ENCODE data around the gene RPL37A.

RPL37A gene

DNA sequence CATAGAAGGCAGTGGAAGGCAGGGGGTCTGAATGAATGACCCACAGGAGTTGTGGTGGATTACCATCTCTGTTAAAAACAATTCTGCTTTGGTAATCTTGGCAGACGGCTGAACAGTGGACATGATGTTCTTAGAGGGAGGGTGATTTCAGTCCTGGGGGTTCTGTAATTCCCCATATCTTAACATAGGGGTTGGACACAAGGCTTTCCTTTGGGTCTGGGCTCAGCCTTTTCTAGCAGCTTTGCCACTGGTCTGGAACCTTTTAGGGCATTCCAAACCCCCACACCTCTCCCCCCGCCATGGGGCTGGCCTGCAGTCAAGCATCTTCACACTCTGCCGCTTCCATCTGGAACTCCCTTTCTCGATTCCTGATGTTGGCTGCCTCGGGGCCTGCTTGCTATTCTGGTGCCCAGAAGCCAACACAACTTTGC is 50.3 kb downstream of the RPL37A start:
- DNase-seq (ENCODE audit: low read depth), result no peak

DNA sequence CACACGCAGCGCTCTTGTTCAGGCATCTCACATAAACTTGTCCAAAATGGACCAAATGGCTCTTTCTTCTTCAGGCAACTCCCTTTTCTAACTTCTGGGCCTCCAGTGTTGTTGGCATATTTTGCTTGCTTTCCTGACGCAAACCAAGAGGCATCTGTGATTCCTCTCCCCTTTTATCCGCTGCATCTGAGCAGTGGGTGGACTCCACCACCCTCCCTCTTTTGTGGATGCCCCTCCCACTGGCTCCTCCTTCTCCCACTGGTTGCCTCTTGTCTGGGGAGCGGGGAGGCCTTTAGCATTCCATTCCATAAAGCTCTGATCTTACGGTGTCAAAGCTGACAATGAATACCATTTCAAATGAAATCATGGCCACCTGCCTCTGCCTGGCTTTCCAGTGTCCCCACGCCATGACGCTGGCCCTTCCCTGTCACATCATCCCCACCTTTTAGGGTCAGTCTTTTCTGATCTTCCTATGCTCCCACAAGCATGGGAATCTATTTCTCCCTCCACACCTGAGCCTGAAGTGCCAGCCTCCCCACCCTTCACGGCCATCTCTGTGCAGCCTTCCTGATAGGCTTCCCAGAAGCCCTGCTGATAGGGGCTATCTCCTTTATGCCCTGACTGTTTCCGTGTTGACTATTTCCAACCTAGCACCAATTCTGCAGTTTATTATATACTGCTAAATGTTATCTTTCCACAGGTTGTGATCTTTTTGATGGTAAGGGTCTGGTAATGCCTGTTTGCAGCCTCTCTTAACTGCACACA is 51.5 kb downstream of the RPL37A start:
- DNase-seq (ENCODE audit: low read depth), result no peak

DNA sequence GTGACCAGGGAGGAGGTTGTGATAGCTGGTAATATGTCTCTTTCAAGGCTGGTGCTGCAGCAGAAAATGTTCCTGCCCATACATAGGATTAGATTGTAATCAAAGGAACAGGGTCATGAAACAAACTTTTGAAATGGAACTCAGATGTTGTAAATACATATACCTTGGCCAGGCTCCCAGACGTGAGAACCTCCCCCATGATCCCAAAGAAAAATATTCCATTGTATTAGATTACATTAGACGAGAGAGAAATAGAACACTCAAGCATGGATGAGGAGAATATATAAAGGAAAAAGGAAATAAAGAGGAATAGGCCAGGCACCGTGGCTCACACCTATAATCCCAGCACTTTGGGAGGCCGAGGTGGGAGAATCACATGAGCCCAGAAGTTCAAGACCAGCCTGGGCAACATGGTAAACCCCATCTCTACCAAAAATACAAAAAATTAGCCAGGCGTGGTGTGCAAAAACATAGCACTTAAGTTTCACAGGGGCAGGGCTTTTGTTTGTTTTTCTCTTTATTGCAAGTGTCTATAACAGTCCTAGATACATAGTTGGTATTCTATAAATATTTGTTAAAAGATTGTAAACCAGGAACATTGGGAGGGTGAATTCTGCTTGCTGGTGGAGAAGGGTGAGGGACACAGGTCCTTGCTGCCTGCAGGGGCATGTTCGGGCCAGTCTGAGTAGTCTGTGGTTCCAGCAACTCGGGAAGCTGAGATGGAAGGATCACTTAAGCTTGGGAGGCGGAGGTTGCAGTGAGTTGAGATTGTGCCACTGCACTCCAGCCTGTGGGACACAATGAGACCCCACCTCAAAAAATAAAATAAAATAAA is 52.8 kb downstream of the RPL37A start:
- no peak for DNase-seq (ENCODE audit: low read depth)

DNA sequence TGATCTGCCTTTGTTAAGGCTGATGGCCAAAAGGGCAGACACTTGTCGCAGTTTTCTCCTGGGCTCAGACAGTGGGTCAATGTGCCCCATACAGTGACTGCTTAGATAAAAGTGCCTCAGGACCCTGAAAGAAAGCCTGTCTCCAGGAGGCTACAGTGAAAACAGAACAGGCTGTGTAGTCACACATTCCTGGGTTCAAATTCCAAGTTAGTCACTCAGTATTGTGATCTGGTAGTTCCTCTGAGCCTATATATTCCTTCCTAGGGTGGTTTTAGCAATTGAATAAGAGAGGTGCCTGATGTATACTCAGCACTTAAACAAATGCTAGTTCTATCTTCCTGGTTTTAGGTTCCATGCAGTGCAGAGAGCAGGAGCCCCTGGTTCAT is 54.4 kb downstream of the RPL37A start:
- DNase-seq (ENCODE audit: low read depth), result no peak

Measured in non-pigmented ciliary epithelial cell (primary cell).